ENCODE results near the gene LASP1.

DNA sequence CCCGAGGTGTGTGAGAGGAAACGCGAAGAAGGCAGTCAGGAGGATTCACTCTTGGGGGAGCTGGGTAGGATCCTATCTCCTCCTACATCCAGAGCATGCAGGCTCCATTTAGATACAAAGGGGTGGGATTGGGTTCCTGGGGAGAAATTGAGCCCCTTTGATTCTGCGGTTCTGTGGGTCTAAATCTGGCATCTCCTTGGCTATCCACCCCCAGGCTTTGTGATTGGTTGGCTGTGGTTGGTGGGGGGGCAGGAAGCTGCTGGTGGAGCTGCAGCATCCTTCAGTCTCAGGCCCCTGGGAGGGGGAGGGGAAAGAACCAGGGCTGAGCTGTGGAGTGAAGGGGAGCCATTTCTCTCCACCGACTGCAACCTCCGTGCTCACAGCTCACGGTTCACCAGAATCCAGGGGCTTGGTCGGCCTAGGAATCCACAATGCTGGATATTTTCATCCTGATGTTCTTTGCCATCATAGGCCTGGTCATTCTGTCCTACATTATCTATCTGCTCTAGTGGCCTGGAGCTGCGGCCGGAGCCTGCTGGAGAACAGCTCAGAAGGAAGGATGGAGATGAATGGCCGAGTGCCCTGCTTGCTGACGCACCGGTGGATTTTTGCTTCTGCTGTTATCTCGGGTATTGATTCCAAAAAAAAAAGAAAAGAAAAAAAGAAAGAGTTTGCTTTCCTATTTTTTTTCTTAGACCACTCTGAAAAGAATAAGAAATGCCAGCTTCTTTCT, 55.6 kb downstream of the LASP1 start, which contains the start of gene LASP1NB:
- no peak; the same call in 1 of the 2 replicates for TF ChIP-seq CREB1 (IDR thresholded peaks at IDR 0.05)
- no peak for TF ChIP-seq GABPA (IDR thresholded peaks at IDR 0.05; ENCODE audit: borderline replicate concordance, insufficient read depth, low read length)
- TF ChIP-seq, protein P1, sequence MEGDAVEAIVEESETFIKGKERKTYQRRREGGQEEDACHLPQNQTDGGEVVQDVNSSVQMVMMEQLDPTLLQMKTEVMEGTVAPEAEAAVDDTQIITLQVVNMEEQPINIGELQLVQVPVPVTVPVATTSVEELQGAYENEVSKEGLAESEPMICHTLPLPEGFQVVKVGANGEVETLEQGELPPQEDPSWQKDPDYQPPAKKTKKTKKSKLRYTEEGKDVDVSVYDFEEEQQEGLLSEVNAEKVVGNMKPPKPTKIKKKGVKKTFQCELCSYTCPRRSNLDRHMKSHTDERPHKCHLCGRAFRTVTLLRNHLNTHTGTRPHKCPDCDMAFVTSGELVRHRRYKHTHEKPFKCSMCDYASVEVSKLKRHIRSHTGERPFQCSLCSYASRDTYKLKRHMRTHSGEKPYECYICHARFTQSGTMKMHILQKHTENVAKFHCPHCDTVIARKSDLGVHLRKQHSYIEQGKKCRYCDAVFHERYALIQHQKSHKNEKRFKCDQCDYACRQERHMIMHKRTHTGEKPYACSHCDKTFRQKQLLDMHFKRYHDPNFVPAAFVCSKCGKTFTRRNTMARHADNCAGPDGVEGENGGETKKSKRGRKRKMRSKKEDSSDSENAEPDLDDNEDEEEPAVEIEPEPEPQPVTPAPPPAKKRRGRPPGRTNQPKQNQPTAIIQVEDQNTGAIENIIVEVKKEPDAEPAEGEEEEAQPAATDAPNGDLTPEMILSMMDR (IDR thresholded peaks at IDR 0.05; ENCODE audit: control extremely low read depth in 1 of 3, insufficient read depth in 1 of 3, low read depth in 1 of 3, low read length in 3 of 3) = no peak
- TF ChIP-seq HDAC6 (IDR thresholded peaks at IDR 0.05; ENCODE audit: low read depth, low read length) = no peak

All from H1 (cell line).